AG09319 (cell line): Measurements from ENCODE around the gene ACTG1.

Experiments used
- DNase-seq: peaks from one replicate; pipeline ENCODE4 v3.0.0-alpha.2; 2010; ENCODE audit warnings: low read depth; ENCODE audit errors: extremely low read depth
- TF ChIP-seq, protein P1 (sequence below): IDR thresholded peaks from 2 replicates; pipeline ENCODE4 v1.5.1; 2011; ENCODE audit warnings: low read depth, mild to moderate bottlenecking, inconsistent platforms, low read length, moderate library complexity

Gene ACTG1

DNA sequence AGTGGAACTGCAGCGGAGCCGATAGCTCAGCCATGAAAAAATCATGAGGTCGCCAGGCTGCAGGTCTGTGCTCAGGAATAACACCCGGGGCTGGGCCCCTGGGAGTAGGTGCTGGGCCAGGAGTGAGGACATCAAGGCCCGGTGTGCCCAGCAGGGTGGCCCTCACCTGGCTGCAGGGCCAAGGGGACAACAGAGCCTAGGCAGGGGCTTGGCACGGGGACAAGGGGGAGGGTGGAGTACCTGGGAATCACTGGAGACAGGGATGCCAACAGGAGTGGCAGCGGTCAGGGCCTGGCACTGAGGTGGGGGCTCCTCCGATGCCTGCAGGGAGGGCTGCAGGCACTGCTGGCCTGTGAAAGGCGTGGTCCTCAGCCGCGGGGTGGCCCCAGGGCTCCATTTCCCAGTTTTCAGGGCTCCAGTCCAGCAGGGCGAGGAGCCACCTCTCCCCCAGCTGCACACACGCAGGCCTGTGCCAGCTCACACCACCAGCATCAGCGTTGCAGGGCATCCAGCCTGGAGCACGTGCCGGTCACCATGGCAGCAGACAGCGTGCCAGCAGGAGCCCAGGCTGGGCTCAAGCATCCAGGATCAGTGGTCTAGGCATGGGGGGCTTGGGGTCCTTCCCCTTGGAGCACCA, 10.9 kb upstream of the ACTG1 start:
- TF ChIP-seq, protein P1, sequence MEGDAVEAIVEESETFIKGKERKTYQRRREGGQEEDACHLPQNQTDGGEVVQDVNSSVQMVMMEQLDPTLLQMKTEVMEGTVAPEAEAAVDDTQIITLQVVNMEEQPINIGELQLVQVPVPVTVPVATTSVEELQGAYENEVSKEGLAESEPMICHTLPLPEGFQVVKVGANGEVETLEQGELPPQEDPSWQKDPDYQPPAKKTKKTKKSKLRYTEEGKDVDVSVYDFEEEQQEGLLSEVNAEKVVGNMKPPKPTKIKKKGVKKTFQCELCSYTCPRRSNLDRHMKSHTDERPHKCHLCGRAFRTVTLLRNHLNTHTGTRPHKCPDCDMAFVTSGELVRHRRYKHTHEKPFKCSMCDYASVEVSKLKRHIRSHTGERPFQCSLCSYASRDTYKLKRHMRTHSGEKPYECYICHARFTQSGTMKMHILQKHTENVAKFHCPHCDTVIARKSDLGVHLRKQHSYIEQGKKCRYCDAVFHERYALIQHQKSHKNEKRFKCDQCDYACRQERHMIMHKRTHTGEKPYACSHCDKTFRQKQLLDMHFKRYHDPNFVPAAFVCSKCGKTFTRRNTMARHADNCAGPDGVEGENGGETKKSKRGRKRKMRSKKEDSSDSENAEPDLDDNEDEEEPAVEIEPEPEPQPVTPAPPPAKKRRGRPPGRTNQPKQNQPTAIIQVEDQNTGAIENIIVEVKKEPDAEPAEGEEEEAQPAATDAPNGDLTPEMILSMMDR, result no peak

DNA sequence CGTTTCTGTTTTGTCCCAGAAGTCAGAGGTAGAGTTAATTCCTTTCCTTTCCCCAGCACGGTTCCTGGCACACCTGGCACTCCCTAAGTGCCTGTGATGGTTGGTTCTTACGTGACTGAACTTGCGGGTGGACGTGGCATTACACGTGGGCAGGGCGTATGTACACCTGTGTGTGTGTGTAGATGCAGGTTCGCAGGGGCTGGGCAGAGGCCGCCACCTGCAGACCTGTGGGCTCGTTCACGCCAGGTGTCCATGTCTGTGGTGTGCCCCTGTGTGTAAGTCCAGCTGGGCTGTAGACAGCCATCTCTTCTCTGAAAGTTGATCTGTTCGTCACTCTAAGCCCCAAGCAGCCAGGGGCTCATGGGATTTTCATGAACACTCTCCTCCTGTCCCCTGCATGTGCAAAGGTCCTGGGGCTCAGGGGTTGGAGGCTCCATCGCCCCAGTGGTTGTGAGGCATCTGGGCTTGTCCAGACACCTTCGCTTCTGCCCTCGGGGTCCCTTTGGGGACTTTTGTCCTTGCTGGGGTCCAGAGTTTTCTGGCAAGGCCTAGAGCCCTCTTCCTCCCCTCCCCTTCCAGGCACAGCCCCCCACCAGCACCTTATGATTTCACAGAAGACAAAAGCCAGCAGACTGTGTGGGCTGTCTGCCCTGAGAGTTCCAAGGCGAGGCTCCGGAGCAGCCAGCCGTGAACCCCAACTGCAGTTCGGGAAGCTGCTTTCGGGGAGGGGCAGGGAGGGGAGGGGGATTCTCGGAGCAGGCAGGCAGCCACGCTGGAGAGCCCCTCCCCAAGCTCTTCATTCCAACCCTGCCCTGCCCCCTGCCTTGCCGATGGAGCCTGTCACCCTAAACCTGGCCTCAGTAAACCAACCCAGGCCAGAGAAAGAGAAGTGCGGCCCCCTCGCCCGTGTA, 10.1 kb upstream of the ACTG1 start:
- TF ChIP-seq, protein P1, result peak; percentile 43
- no peak for DNase-seq

More for the DNA sequence above, 10.9 kb upstream of the ACTG1 start:
- no peak for DNase-seq

DNA sequence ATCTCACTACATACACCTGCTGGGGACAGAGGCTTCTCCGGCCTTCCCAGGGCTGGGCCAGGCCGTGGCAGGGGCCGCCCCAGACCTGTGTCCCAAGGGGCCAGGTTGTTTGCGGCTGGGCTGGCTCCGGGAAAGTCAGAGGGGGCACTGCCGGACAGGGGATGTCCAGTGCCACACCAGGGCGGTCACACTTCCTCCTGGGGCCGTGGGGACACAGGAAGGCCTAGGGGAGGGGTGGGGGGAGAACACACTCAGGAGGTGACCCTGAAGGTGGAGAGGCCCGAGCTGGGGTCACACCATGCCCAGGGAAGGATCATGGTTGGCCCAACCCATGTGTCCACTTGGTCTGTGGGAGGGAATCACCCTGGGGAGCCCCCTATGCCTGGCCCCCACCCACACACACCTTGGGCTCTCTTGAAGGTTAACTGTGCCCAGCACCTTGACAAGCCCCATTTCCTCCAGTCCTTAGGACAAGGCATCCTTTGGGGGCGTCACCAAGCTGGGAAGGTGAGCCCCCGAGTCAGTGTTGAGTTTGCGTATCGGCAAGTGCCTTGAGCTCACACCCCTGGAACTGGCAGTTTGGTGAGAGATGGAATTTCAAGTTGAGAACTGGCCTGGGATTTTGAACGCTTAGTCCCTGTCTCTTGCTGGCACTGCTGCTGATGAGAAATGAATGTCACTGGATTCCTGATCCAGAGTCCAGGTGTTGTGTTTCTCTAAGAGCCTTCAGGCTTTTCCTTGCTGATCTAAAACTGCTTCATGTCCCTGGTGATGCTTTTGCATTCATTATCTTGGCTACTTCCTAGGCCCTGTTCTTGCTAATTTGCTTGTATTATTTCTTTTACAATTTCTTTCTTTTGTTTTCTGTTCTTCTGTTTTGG, 7.7 kb upstream of the ACTG1 start:
- no peak for DNase-seq
- TF ChIP-seq, protein P1, result no peak

DNA sequence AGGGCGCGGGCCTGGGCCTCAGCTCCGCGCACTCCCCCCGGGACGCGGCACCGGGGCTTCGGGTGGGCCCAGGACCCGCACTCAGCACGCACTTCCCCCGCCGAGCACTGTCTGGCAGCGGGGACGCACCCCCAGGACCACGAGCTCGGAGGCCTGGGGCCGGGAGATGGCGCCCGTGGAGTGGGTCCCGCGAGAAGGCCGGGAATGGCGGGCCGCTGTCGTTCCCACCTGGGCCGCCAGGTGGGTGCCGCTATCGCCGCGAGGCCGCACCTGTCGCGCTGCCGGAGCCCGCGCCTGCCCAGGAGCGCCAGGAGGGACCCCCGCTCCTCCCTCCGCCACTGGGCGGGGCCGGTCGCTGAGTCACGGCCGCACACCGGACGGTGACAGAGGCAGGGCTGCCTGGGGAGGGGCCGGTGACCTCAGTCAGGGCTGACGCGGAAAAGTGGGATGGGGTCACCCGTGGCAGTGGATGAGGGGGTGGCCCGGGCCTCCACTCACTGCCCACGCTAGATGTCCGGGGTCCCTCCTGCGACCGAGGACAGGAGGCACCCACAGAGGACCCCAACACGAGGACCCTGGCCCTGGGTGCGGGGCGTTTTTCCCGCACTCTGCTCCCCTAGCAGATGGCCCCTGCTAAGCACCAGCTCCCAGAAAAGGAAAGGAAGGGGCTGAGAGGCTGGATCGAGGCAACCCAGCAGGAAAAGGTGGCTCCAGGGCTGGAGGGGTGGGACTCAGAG, 6.9 kb upstream of the ACTG1 start:
- no peak for DNase-seq
- TF ChIP-seq, protein P1, result peak; percentile 4; the same call in 1 of the 2 replicates

DNA sequence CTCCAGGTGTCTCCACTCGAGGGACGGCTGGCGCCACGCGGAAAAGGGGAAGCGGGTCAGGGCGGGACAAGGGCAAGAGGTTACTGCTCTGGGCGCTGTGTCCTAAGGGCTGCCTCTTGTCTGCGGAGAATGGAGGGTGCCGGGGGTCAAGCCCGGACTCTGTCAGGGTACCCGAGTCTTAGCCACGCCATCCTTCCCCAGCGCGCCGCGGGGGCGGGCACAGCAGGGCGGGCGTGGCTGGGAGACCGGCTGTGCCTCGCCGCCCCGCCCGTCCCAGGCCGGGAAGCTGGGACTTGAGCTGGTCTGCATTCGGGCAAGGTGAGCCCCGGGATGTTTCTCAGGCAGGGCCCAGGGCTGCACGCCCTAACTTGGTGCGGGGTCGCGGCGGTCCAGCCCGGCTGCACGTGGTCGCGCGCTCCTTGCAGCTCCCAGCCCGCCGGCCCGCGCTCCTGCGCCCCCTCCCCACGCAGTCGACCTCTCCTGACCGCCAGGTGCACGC, 6.2 kb upstream of the ACTG1 start:
- no peak for DNase-seq
- TF ChIP-seq, protein P1, result no peak

DNA sequence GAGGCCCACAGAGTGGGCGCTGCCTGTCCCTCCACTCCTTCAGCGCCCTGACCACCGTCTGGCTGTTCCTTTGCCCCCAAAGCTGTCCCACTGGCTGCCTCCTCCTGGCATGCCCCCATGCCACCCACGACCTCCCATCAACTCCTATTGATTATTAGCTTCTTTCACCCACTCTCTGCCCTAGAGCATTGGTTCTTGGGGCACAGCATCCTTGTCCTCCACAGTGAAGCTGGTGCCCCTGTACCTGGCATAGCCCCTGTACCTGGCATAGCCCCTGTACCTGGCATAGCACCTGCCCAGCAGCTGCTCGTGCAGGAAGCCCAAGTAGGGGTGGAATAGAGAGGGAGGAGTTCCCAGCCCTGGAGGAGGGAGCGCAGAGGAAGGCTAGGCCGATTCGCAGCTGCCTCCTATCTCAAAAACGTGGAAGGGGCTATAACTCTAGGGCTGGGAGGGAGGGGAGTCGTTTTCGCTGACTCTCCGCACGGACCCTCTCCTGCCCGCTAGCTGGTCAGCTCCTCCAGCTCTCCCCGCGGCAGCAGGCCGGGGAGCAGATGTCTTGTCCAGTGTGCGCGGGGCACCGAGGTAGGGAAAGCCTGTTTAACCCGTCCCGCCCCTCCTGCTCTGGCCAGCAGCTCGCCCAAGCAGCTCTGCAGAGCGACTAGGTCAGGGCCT, 5.7 kb upstream of the ACTG1 start:
- DNase-seq, result no peak

More for the DNA sequence above, 5.7 kb upstream of the ACTG1 start:
- TF ChIP-seq, protein P1, result no peak
